HepG2 (cell line): Measurements from ENCODE around the gene CCL1. TPM values are rescaled to one million over a fixed set of nuclear protein-coding genes. Genes with fewer than 3 reads are reported as not detected.

Experiments
- ATAC-seq: fragments of 200-7000 bp; cut with Tn5 transposase; 3 replicates; pipeline ENCODE4 v1.9.1; 2020; ENCODE audit warnings: mild to moderate bottlenecking, moderate library complexity
- BruUV-seq: library from RNA; stranded (reverse); fragments of 400-500 nt; replicated peaks from 2 replicates; lab custom pipeline; 2021; lab: Mats Ljungman, UMichigan
- CTCF ChIA-PET: fragments of 300-600 bp; formaldehyde crosslinking; extraction: SDS; loops from one replicate; lab custom pipeline; 2021; ENCODE audit warnings: low total read pairs, inconsistent platforms, low intra/inter-chr PET ratio; lab: Yijun Ruan, JAX
- POLR2A ChIA-PET: fragments of 350-600 bp; sonication (Branson Sonifier 250); formaldehyde crosslinking; loops from one replicate; lab custom pipeline; 2020; ENCODE audit warnings: antibody characterized with exemption, inconsistent platforms; lab: Yijun Ruan, JAX
- DNase-seq: peaks from one replicate; pipeline ENCODE4 v3.0.0-alpha.2; 2015; ENCODE audit warnings: low spot score
- FAIRE-seq: peaks from 3 replicates; lab custom pipeline; 2011; peaks lifted over from hg19 to GRCh38; lab: Jason Lieb, UNC
- H2AFZ ChIP-seq: one replicate; pipeline ENCODE4 v1.6.1; 2011; ENCODE audit warnings: low read length, inconsistent platforms
- H3K27ac ChIP-seq: fragments of 300-600 bp; 3 replicates; pipeline ENCODE4 v1.8.0; 2011; ENCODE audit warnings: mixed run types, mild to moderate bottlenecking, mixed read lengths, low read length, inconsistent platforms; ENCODE audit not compliant: insufficient read depth; ENCODE audit errors: extremely low read length
- H3K27me3 ChIP-seq, 2 experiments: fragments of 200-600 bp in 1 of 2; 2 replicates in 1 of 2; 3 replicates in 1 of 2; pipeline versions ENCODE4 v1.6.0 to v1.8.0; 2011; ENCODE audit warnings: low read length in 2 of 2, mild to moderate bottlenecking in 2 of 2, moderate library complexity in 2 of 2, inconsistent platforms in 1 of 2; ENCODE audit not compliant: insufficient read depth in 2 of 2, control insufficient read depth in 1 of 2
- H3K36me3 ChIP-seq, 2 experiments: fragments of 200-600 bp in 1 of 2; replicated peaks in 1 of 2; 2 replicates in 1 of 2; 3 replicates in 1 of 2; pipeline versions ENCODE4 v1.5.1 to v1.8.0; 2011; ENCODE audit warnings: low read length in 2 of 2, inconsistent platforms in 1 of 2; ENCODE audit not compliant: insufficient read depth in 2 of 2, control insufficient read depth in 1 of 2
- H3K4me1 ChIP-seq: 2 replicates; pipeline ENCODE4 v1.5.1; 2012; ENCODE audit warnings: low read length, inconsistent platforms; ENCODE audit not compliant: insufficient read depth
- H3K4me2 ChIP-seq: 2 replicates; pipeline ENCODE4 v1.6.0; 2011; ENCODE audit warnings: low read depth, low read length, inconsistent platforms
- H3K4me3 ChIP-seq, 3 experiments: fragments of 200-600 bp in 1 of 3; sonication (generic), shearing (Covaris generic) in 1 of 3; replicated peaks in 1 of 3; 2 replicates each; pipeline ENCODE4 v1.5.1; 2011 to 2016; ENCODE audit warnings: low read length in 3 of 3, inconsistent platforms in 2 of 3, low read depth in 2 of 3, mild to moderate bottlenecking in 2 of 3, control low read depth in 1 of 3, mixed read lengths in 1 of 3; ENCODE audit not compliant: insufficient read depth in 1 of 3
- H3K79me2 ChIP-seq: one replicate; pipeline ENCODE4 v1.6.1; 2011; ENCODE audit warnings: low read length, inconsistent platforms; ENCODE audit not compliant: insufficient read depth
- H3K9ac ChIP-seq: 2 replicates; pipeline ENCODE4 v1.6.0; 2011; ENCODE audit warnings: mild to moderate bottlenecking, low read depth, low read length, inconsistent platforms; ENCODE audit not compliant: insufficient read depth
- H3K9me3 ChIP-seq: 2 replicates; pipeline ENCODE4 v1.5.1; 2012; ENCODE audit warnings: mild to moderate bottlenecking, low read length
- H4K20me1 ChIP-seq: 2 replicates; pipeline ENCODE4 v1.6.0; 2011; ENCODE audit warnings: inconsistent platforms, mild to moderate bottlenecking, low read length, moderate library complexity; ENCODE audit not compliant: insufficient read depth
- FLYWCH1 ChIP-seq: sonication (generic); formaldehyde crosslinking; IDR thresholded peaks from 2 replicates; pipeline ENCODE4 v1.8.1; 2023; ENCODE audit warnings: mild to moderate bottlenecking, missing genetic modification reagents
- FOXM1 ChIP-seq: sonication (generic); formaldehyde crosslinking; IDR thresholded peaks from 2 replicates; pipeline ENCODE4 v1.5.0; 2020; ENCODE audit warnings: missing genetic modification reagents
- SKI ChIP-seq: fragments of 450-650 bp; IDR thresholded peaks from one replicate; pipeline ENCODE4 v1.6.1; 2018; ENCODE audit warnings: mild to moderate bottlenecking; ENCODE audit not compliant: partially characterized antibody
- YEATS4 ChIP-seq: sonication (generic); formaldehyde crosslinking; IDR thresholded peaks from 2 replicates; pipeline ENCODE4 v1.4.0; 2020; ENCODE audit warnings: missing genetic modification reagents, borderline replicate concordance
- YY1 ChIP-seq: IDR thresholded peaks from 2 replicates; pipeline ENCODE4 v1.6.1; 2011; ENCODE audit warnings: low read length, low read depth, moderate library complexity, mild to moderate bottlenecking; ENCODE audit not compliant: insufficient read depth, insufficient replicate concordance
- ZNF225 ChIP-seq: sonication (generic); formaldehyde crosslinking; IDR thresholded peaks from 2 replicates; pipeline ENCODE4 v1.4.0; 2020; ENCODE audit warnings: mild to moderate bottlenecking, missing genetic modification reagents
- ZNF510 ChIP-seq: sonication (generic); formaldehyde crosslinking; IDR thresholded peaks from 2 replicates; pipeline ENCODE4 v1.4.0; 2020; ENCODE audit warnings: low read depth, mild to moderate bottlenecking, missing genetic modification reagents
- ZNF530 ChIP-seq: sonication (generic); formaldehyde crosslinking; IDR thresholded peaks from 2 replicates; pipeline ENCODE4 v1.5.0; 2020; ENCODE audit warnings: low read depth, mild to moderate bottlenecking, missing genetic modification reagents
- ZNF562 ChIP-seq: sonication (generic); formaldehyde crosslinking; IDR thresholded peaks from 2 replicates; pipeline ENCODE4 v1.8.0; 2022; ENCODE audit warnings: missing genetic modification reagents, borderline replicate concordance
- ZNF614 ChIP-seq: IDR thresholded peaks from 2 replicates; pipeline ENCODE4 v1.6.1; 2018; ENCODE audit warnings: missing biosample characterization, missing genetic modification reagents, inconsistent platforms, borderline replicate concordance
- WGBS: methylation state at CpG from one replicate; pipeline ENCODE4 v1.1.6; 2017; ENCODE audit warnings: low lambda C conversion rate; 5-methylcytosine and 5-hydroxymethylcytosine counted together
- in situ Hi-C: cut with HindIII; loops from 2 replicates; pipeline ENCODE4 v1.10.0; 2017; ENCODE audit warnings: low pct_unique_long_range_greater_than_20kb; ENCODE audit not compliant: extremely low pct_ligation_motif_present
- intact Hi-C: fragments of 100-400 bp; cut with micrococcal nuclease; formaldehyde crosslinking; loops from one replicate; pipeline ENCODE4 v1.10.0; 2022; ENCODE audit not compliant: unreplicated experiment
- polyA plus RNA-seq, 8 experiments: library from polyadenylated mRNA; depleted of rRNA in 3 of 8; stranded (reverse) in 7 of 8; unstranded in 1 of 8; fragments of >200 nt; fragmentation: Illumina TruSeq in 4 of 8; extraction: Trizol in 4 of 8; gene quantifications; 2 replicates each; pipeline versions ENCODE4 v1.2.1 to v1.2.3, GENCODE V29; 2011 to 2016; ENCODE audit warnings: low read depth in 4 of 8, missing spikeins in 1 of 8, mixed read lengths in 1 of 8; ENCODE audit not compliant: insufficient read depth in 1 of 8
- total RNA-seq, 5 experiments: library from RNA; depleted of rRNA; stranded (reverse); fragments of >200 nt; fragmentation: Illumina TruSeq; extraction: Trizol; gene quantifications; 2 replicates each; pipeline ENCODE4 v1.2.3, GENCODE V29; 2016; ENCODE audit warnings: low read depth in 1 of 5
- TF ChIP-seq, protein P1 (sequence below): sonication (generic); formaldehyde crosslinking; IDR thresholded peaks from 2 replicates; pipeline ENCODE4 v1.5.0; 2020; ENCODE audit warnings: missing genetic modification reagents, mild to moderate bottlenecking, borderline replicate concordance

Gene CCL1
- total and polyA plus RNA-seq, 2 of the 13 experiments (the other 11 are each of a cell fraction or from before 2014, with no cell fraction given) = not detected

DNA sequence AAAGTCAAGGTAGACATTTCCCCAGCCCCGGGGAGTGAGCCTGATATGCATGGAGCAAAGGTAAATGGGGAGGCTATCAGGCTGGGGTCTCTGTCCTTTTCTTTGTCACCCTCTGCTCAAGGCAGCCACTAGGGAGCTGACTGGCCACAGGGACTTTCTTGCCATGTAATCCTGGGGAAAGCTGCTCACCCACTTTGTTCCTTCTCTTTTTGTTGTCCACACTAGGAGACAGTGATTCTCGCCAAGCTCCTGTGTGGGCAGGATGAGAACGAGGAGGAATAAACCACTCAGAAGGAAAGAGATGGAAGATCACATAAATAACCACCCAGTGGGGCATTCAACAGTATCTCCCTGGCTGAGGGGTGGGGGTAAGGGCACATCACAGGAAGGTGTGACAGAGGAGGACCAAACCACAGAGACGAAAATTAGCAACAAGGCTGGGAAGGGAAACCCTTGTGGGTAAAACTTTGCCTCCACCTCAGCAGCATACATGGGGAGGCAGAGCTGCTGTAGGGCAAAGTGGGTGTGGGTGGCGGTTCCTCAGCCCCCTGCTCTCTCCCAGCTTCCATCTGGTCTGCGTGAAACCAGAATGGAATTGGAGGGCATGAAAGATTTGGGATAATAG is 26.2 kb upstream of the CCL1 start (continued):
- no peak for TF ChIP-seq ZNF225 (CRISPR knock-in tag)

DNA sequence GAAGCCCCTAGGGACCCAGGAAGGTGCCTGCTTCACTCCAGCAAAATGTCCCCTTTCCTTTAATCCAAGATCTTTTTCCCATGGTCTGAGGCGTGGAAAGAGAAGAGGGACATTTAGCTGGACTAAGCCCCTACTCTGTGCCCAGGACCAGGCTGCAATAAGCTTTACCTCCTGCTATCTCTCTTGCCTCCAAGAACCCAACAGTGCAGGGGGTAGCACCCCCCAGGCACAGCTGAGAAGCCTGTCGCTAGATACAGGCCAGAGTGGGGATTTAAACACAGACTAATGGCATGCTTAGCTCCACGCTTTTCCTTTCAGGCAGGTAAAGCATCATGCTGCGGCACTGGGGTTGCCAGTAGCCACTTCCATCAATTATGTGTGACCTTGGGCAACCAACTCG is 24.5 kb upstream of the CCL1 start:
- no peak overlapping the region for H3K27ac ChIP-seq
- H2AFZ ChIP-seq = no peak overlapping the region
- FAIRE-seq (no peak), ATAC-seq (no peak), DNase-seq (no peak)
- no peaks in the 10 kb centered on the region for H3K4me1 ChIP-seq
- no peaks in the 10 kb centered on the region for H4K20me1 ChIP-seq
- CTCF ChIA-PET = no interaction called here
- intact Hi-C loops = no loop called here
- no peaks in the 10 kb centered on the region for H3K9me3 ChIP-seq
- H3K36me3 ChIP-seq = no peaks in the 10 kb centered on the region
- POLR2A ChIA-PET = no interaction called here
- no TSS peak for BruUV-seq
- H3K9ac ChIP-seq = no peak overlapping the region
- peaks cover 0 to 4% of the 10 kb centered on the region in 2 experiments; a peak in 1 of 5 replicates for H3K27me3 ChIP-seq
- H3K4me3 ChIP-seq = no peak overlapping the region
- H3K79me2 ChIP-seq = no peaks in the 10 kb centered on the region
- no peak overlapping the region for H3K4me2 ChIP-seq
- 17% methylated on average over 4 of the region's 5 CpGs for WGBS
- in situ Hi-C loops = no loop called here
- TF ChIP-seq FOXM1 (no peak), SKI (no peak), YY1 (no peak), ZNF562 (no peak), ZNF530 (CRISPR knock-in tag) (no peak), ZNF614 (no peak), ZNF510 (CRISPR knock-in tag) (no peak), YEATS4 (CRISPR knock-in tag) (no peak), FLYWCH1 (CRISPR knock-in tag) (no peak)
- TF ChIP-seq, protein P1, sequence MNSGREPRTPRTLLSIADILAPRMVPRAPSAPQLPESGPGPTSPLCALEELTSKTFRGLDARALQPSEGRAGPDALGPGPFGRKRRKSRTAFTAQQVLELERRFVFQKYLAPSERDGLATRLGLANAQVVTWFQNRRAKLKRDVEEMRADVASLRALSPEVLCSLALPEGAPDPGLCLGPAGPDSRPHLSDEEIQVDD (CRISPR knock-in tag) = no peak
